ENCODE results near the gene FAM168B.

DNA sequence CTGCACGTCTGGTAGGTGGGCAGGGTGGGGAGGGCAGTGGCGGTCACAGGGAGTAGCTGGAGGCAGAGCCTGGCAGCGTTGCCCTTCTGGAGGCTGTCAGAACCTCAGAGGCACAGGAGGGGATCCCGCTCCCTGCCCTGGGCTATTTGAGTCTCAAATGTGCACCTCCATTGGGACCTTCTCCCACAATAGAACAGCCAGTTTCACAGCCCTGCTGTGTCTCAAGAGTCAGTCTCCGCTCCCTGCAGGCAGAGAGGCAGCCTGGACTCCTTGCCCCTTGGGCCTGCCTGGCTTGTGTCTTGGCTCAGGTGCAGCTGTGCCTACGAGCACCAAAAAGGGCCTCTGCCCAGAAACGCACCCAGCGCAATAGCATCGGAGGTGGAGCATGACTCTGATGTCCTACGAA, 57.4 kb downstream of the FAM168B start:
- TF ChIP-seq, protein P1, sequence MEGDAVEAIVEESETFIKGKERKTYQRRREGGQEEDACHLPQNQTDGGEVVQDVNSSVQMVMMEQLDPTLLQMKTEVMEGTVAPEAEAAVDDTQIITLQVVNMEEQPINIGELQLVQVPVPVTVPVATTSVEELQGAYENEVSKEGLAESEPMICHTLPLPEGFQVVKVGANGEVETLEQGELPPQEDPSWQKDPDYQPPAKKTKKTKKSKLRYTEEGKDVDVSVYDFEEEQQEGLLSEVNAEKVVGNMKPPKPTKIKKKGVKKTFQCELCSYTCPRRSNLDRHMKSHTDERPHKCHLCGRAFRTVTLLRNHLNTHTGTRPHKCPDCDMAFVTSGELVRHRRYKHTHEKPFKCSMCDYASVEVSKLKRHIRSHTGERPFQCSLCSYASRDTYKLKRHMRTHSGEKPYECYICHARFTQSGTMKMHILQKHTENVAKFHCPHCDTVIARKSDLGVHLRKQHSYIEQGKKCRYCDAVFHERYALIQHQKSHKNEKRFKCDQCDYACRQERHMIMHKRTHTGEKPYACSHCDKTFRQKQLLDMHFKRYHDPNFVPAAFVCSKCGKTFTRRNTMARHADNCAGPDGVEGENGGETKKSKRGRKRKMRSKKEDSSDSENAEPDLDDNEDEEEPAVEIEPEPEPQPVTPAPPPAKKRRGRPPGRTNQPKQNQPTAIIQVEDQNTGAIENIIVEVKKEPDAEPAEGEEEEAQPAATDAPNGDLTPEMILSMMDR (IDR thresholded peaks at IDR 0.05) = no peak
- TF ChIP-seq POLR2A (IDR thresholded peaks at IDR 0.05) = no peak

Data from prostate gland (tissue), 2 donors.